ENCODE measurements around the gene IGFALS. TPM values are rescaled to one million over a fixed set of nuclear protein-coding genes. Genes with fewer than 3 reads are reported as not detected.
"Not testable (repeated sequence)": the region's sequence is repeated elsewhere in the genome, so short reads cannot be mapped to it uniquely, and the experiment has no call there.

The IGFALS gene
- total RNA-seq, 1 donor from 2014 or later = not detected

GRCh38 chr16:1808691-1809090 is 15.2 kb upstream of the IGFALS start:
- intact Hi-C loops (cut with DNase I) = no loop called here
- Histone ChIP-seq H3K27ac (no peak overlapping the region), H3K36me3 (peaks cover 0 to 19% of the 10 kb centered on the region in 2 donors), H3K4me1 (no peaks in the 10 kb centered on the region), H3K4me3 (no peak overlapping the region), H3K9me3 (no peaks in the 10 kb centered on the region), H3K27me3 (no peaks in the 10 kb centered on the region)
- TF ChIP-seq POLR2AphosphoS5 (IDR thresholded peaks at IDR 0.05; ENCODE audit: insufficient read depth in 1 of 2, low read depth in 1 of 2) = no peak
- no peak for TF ChIP-seq CTCF (IDR thresholded peaks at IDR 0.05)
- TF ChIP-seq POLR2A (IDR thresholded peaks at IDR 0.05) = no peak
- no peak for DNase-seq (ENCODE audit: extremely low spot score in 2 of 2)

GRCh38 chr16:1807626-1808025 is 14.1 kb upstream of the IGFALS start:
- Histone ChIP-seq H3K4me3 (no peak overlapping the region), H3K4me1 (no peaks in the 10 kb centered on the region), H3K9me3 (no peaks in the 10 kb centered on the region), H3K36me3 (peaks cover 0 to 14% of the 10 kb centered on the region in 2 donors), H3K27me3 (no peaks in the 10 kb centered on the region), H3K27ac (no peak overlapping the region)
- TF ChIP-seq CTCF (IDR thresholded peaks at IDR 0.05) (no peak), POLR2AphosphoS5 (IDR thresholded peaks at IDR 0.05; ENCODE audit: insufficient read depth in 1 of 2, low read depth in 1 of 2) (no peak), POLR2A (IDR thresholded peaks at IDR 0.05) (no peak)
- DNase-seq (ENCODE audit: extremely low spot score in 2 of 2) = no peak
- intact Hi-C loops (cut with DNase I) = no loop called here

- Histone ChIP-seq H3K4me1 (no peaks in the 10 kb centered on the region), H3K36me3 (no peaks in the 10 kb centered on the region)
- intact Hi-C loops (cut with DNase I) = no loop called here
These were observed 7.2 kb upstream of the IGFALS start for GRCh38 chr16:1800701-1801100.

GRCh38 chr16:1799263-1799662 is 5.8 kb upstream of the IGFALS start:
- H3K9me3 ChIP-seq; intact Hi-C loops (cut with DNase I); DNase-seq (ENCODE audit: extremely low spot score in 2 of 2); H3K27ac ChIP-seq; H3K4me1 ChIP-seq; H3K4me3 ChIP-seq; H3K36me3 ChIP-seq; H3K27me3 ChIP-seq: not testable (repeated sequence)

More at GRCh38 chr16:1800701-1801100, 7.2 kb upstream of the IGFALS start:
- no peak for TF ChIP-seq POLR2A (IDR thresholded peaks at IDR 0.05)
- TF ChIP-seq POLR2AphosphoS5 (IDR thresholded peaks at IDR 0.05; ENCODE audit: insufficient read depth in 1 of 2, low read depth in 1 of 2) = no peak
- no peak for TF ChIP-seq CTCF (IDR thresholded peaks at IDR 0.05)
- no peak for DNase-seq (ENCODE audit: extremely low spot score in 2 of 2)
- H3K4me3 ChIP-seq = no peak overlapping the region
- no peaks in the 10 kb centered on the region for H3K27me3 ChIP-seq
- peaks cover 4% of the 10 kb centered on the region for H3K9me3 ChIP-seq
- no peak overlapping the region for H3K27ac ChIP-seq

- Histone ChIP-seq H3K9me3 (peaks cover 4% of the 10 kb centered on the region), H3K4me3 (no peak overlapping the region), H3K4me1 (no peaks in the 10 kb centered on the region), H3K36me3 (no peaks in the 10 kb centered on the region), H3K27ac (no peak overlapping the region), H3K27me3 (no peaks in the 10 kb centered on the region)
- intact Hi-C loops (cut with DNase I) = no loop called here
- DNase-seq (ENCODE audit: extremely low spot score in 2 of 2) = no peak
- no peak for TF ChIP-seq CTCF (IDR thresholded peaks at IDR 0.05)
- no peak for TF ChIP-seq POLR2A (IDR thresholded peaks at IDR 0.05)
- no peak for TF ChIP-seq POLR2AphosphoS5 (IDR thresholded peaks at IDR 0.05; ENCODE audit: insufficient read depth in 1 of 2, low read depth in 1 of 2)
These were observed 1.6 kb upstream of the IGFALS start for GRCh38 chr16:1794908-1795666.

Data from vagina (tissue), 2 donors.